ENCODE data around the gene CEBPZOS. TPM values are rescaled to one million over a fixed set of nuclear protein-coding genes. Genes with fewer than 3 reads are reported as not detected.
"Not testable (repeated sequence)": the region's sequence is repeated elsewhere in the genome, so short reads cannot be mapped to it uniquely, and the experiment has no call there.

Gene CEBPZOS
- total RNA-seq, 1 experiment from 2014 or later, result 1.5 TPM

DNA sequence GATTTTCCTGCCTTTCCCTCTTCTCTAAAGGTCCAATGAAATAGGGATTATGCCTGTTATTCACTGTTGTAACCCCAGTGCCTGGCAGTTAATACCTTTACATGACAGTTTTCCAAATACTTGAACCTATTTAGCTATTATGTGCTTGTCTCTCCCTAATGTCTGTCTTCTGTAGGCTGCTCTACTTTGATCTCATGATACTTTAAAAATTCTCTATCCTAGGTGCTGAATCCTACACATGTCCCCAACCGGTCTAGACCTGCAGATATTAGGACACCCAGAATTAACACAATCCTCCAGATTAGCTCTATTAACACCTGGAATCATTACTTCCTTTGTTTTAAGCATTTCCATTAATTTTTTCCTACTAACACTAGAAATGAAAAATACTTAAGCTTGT is 27.8 kb downstream of the CEBPZOS start:
- Histone ChIP-seq H3K27ac (ENCODE audit: insufficient read length, low read depth, low read length) (no peak overlapping the region), H3K14ac (ENCODE audit: insufficient read depth, low read length) (no peak overlapping the region), H3K27me3 (ENCODE audit: insufficient read depth, low read length) (no peaks in the 10 kb centered on the region), H3T11ph (ENCODE audit: low read length) (no peak overlapping the region), H3K23ac (ENCODE audit: insufficient read length, low read depth, low read length) (no peak overlapping the region), H3K9ac (ENCODE audit: extremely low read depth, insufficient read length, low read length) (no peak overlapping the region), H3K79me1 (ENCODE audit: insufficient read depth, low read depth, low read length, poor library complexity, severe bottlenecking) (peaks cover 2% of the 10 kb centered on the region), H3K79me2 (ENCODE audit: insufficient read depth, low read length) (peaks cover 18% of the 10 kb centered on the region; the same call in 1 of the 2 replicates), H3K56ac (ENCODE audit: insufficient read length, low read depth, low read length) (no peak overlapping the region), H4K91ac (ENCODE audit: insufficient read length, low read depth, low read length) (no peak overlapping the region), H3K9me3 (ENCODE audit: control insufficient read depth, low read depth, low read length) (no peaks in the 10 kb centered on the region), H2BK12ac (ENCODE audit: insufficient read length, low read depth, low read length) (no peak overlapping the region), H2BK15ac (ENCODE audit: low read depth, low read length) (no peak overlapping the region), H3K4me2 (ENCODE audit: insufficient read depth, insufficient read length, low read length) (peak overlapping the region; percentile 6), H2AK5ac (ENCODE audit: insufficient read length, low read length) (no peak overlapping the region), H3K4ac (ENCODE audit: low read depth, low read length) (no peak overlapping the region), H2BK5ac (ENCODE audit: insufficient read length, low read length) (no peak overlapping the region), H2BK120ac (ENCODE audit: low read depth, low read length, poor library complexity, severe bottlenecking) (no peak overlapping the region), H2AFZ (ENCODE audit: low read length) (no peak overlapping the region), H3K4me1 (ENCODE audit: insufficient read depth, low read length) (peaks cover 2% of the 10 kb centered on the region; the same call in 1 of the 2 replicates), H4K5ac (ENCODE audit: insufficient read length, low read depth, low read length) (no peak overlapping the region), H3K23me2 (ENCODE audit: insufficient read length, low read depth, low read length, poor library complexity, severe bottlenecking) (no peaks in the 10 kb centered on the region), H2BK20ac (ENCODE audit: low read depth, low read length, poor library complexity, severe bottlenecking) (no peak overlapping the region), H3K18ac (ENCODE audit: insufficient read length, low read depth, low read length) (no peak overlapping the region), H4K20me1 (ENCODE audit: control insufficient read depth, insufficient read depth, insufficient read length) (no peaks in the 10 kb centered on the region), H4K8ac (replicated peaks; ENCODE audit: insufficient read length, low read depth, low read length) (no peak overlapping the region)
- no peaks in the 10 kb centered on the region for H3K9me3 Mint-ChIP-seq
- peaks cover 63 to 88% (median 86%) of the 10 kb centered on the region in 3 experiments for H3K36me3 Mint-ChIP-seq (ENCODE audit: insufficient read depth in 1 of 3, low read depth in 3 of 3)
- peak overlapping the region in 1 of 2 experiments; percentile 0; a peak in 1 of 5 replicates for H3K4me3 Mint-ChIP-seq
- H3K27ac Mint-ChIP-seq, result peak overlapping the region in 2 of 3 experiments; percentile 41 to 99; a peak in 6 of 7 replicates
- TF ChIP-seq, protein P1, sequence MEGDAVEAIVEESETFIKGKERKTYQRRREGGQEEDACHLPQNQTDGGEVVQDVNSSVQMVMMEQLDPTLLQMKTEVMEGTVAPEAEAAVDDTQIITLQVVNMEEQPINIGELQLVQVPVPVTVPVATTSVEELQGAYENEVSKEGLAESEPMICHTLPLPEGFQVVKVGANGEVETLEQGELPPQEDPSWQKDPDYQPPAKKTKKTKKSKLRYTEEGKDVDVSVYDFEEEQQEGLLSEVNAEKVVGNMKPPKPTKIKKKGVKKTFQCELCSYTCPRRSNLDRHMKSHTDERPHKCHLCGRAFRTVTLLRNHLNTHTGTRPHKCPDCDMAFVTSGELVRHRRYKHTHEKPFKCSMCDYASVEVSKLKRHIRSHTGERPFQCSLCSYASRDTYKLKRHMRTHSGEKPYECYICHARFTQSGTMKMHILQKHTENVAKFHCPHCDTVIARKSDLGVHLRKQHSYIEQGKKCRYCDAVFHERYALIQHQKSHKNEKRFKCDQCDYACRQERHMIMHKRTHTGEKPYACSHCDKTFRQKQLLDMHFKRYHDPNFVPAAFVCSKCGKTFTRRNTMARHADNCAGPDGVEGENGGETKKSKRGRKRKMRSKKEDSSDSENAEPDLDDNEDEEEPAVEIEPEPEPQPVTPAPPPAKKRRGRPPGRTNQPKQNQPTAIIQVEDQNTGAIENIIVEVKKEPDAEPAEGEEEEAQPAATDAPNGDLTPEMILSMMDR (conservative IDR thresholded peaks at IDR 0.05), result no peak
- WGBS (ENCODE audit: extremely low coverage, insufficient read length, low lambda C conversion rate), result no CpG with 5 or more reads among the region's 1 CpG
- no peak for DNase-seq
- H3K4me1 Mint-ChIP-seq, result peaks cover 54 to 61% of the 10 kb centered on the region in 2 experiments
- no peaks in the 10 kb centered on the region for H3K27me3 Mint-ChIP-seq (ENCODE audit: low read depth)

DNA sequence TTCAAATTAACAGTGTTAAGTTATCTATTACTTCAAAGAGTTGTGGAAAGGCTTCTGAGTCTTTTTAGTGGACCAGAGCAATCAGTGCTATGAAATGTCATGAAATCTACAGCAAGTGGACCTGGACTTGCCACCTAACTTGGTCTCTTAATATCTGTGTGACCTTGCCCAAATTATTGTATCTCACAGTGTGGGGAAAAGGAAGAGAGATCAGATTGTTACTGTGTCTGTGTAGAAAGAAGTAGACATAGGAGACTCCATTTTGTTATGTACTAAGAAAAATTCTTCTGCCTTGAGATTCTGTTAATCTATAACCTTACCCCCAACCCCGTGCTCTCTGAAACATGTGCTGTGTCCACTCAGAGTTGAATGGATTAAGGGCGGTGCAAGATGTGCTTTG is 28.8 kb downstream of the CEBPZOS start:
- H3K56ac ChIP-seq (ENCODE audit: insufficient read length, low read depth, low read length); H2BK5ac ChIP-seq (ENCODE audit: insufficient read length, low read length); H3K27me3 Mint-ChIP-seq (ENCODE audit: low read depth); H3K4me1 ChIP-seq (ENCODE audit: insufficient read depth, low read length); H4K8ac ChIP-seq (replicated peaks; ENCODE audit: insufficient read length, low read depth, low read length); H2BK20ac ChIP-seq (ENCODE audit: low read depth, low read length, poor library complexity, severe bottlenecking); H2BK120ac ChIP-seq (ENCODE audit: low read depth, low read length, poor library complexity, severe bottlenecking); H2AK5ac ChIP-seq (ENCODE audit: insufficient read length, low read length); H3K4me2 ChIP-seq (ENCODE audit: insufficient read depth, insufficient read length, low read length); H3K9me3 ChIP-seq (ENCODE audit: control insufficient read depth, low read depth, low read length); H3K14ac ChIP-seq (ENCODE audit: insufficient read depth, low read length); H3K27ac ChIP-seq (ENCODE audit: insufficient read length, low read depth, low read length); H3K4ac ChIP-seq (ENCODE audit: low read depth, low read length); H2BK12ac ChIP-seq (ENCODE audit: insufficient read length, low read depth, low read length); H3K79me1 ChIP-seq (ENCODE audit: insufficient read depth, low read depth, low read length, poor library complexity, severe bottlenecking); H3K9ac ChIP-seq (ENCODE audit: extremely low read depth, insufficient read length, low read length); H3K27me3 ChIP-seq (ENCODE audit: insufficient read depth, low read length); H3K23me2 ChIP-seq (ENCODE audit: insufficient read length, low read depth, low read length, poor library complexity, severe bottlenecking); H3T11ph ChIP-seq (ENCODE audit: low read length); DNase-seq; H3K23ac ChIP-seq (ENCODE audit: insufficient read length, low read depth, low read length); H4K5ac ChIP-seq (ENCODE audit: insufficient read length, low read depth, low read length); H4K20me1 ChIP-seq (ENCODE audit: control insufficient read depth, insufficient read depth, insufficient read length); H4K91ac ChIP-seq (ENCODE audit: insufficient read length, low read depth, low read length); H3K9me3 Mint-ChIP-seq; H3K18ac ChIP-seq (ENCODE audit: insufficient read length, low read depth, low read length); H2AFZ ChIP-seq (ENCODE audit: low read length); H2BK15ac ChIP-seq (ENCODE audit: low read depth, low read length): not testable (repeated sequence)
- Mint-ChIP-seq H3K4me3 (peak overlapping the region; percentile 56 to 61), H3K4me1 (peaks cover 58 to 70% of the 10 kb centered on the region in 2 experiments), H3K27ac (peak overlapping the region; percentile 74 to 99 (median 97); a peak in 6 of 7 replicates), H3K36me3 (ENCODE audit: insufficient read depth in 1 of 3, low read depth in 3 of 3) (peaks cover 57 to 87% (median 84%) of the 10 kb centered on the region in 3 experiments)
- H3K79me2 ChIP-seq (ENCODE audit: insufficient read depth, low read length), result peaks cover 27% of the 10 kb centered on the region; the same call in 1 of the 2 replicates
- no CpG with 5 or more reads among the region's 2 CpGs for WGBS (ENCODE audit: extremely low coverage, insufficient read length, low lambda C conversion rate)
